Effector memory CD4-positive, alpha-beta T cell (primary cell): Measurements from ENCODE around the gene CPAMD8.

Experiments
- DNase-seq, 3 donors: peaks; one replicate each; pipeline ENCODE4 v3.0.0-alpha.2; 2020
- H3K27ac ChIP-seq: 2 replicates; pipeline ENCODE4 v1.7.0; 2013; ENCODE audit warnings: mild to moderate bottlenecking, low read length, moderate library complexity; ENCODE audit not compliant: insufficient read depth, poor library complexity, severe bottlenecking
- H3K27me3 ChIP-seq: replicated peaks from 2 replicates; pipeline ENCODE4 v1.7.0; 2013; ENCODE audit warnings: mild to moderate bottlenecking, low read length; ENCODE audit not compliant: insufficient read depth, control insufficient read depth, poor library complexity, severe bottlenecking
- H3K36me3 ChIP-seq: 2 replicates; pipeline ENCODE4 v1.7.0; 2013; ENCODE audit warnings: mild to moderate bottlenecking, low read length, moderate library complexity; ENCODE audit not compliant: control insufficient read depth, insufficient read depth
- H3K4me1 ChIP-seq: 2 replicates; pipeline ENCODE4 v1.7.0; 2013; ENCODE audit warnings: low read length, mild to moderate bottlenecking; ENCODE audit not compliant: control insufficient read depth, insufficient read depth, poor library complexity, severe bottlenecking
- H3K4me3 ChIP-seq: 2 replicates; pipeline ENCODE4 v1.7.0; 2013; ENCODE audit warnings: low read length, low read depth, mild to moderate bottlenecking; ENCODE audit not compliant: insufficient read depth, poor library complexity, severe bottlenecking
- H3K9me3 ChIP-seq: 2 replicates; pipeline ENCODE4 v1.7.0; 2013; ENCODE audit warnings: mild to moderate bottlenecking, low read length, moderate library complexity; ENCODE audit not compliant: control insufficient read depth

The CPAMD8 gene

DNA sequence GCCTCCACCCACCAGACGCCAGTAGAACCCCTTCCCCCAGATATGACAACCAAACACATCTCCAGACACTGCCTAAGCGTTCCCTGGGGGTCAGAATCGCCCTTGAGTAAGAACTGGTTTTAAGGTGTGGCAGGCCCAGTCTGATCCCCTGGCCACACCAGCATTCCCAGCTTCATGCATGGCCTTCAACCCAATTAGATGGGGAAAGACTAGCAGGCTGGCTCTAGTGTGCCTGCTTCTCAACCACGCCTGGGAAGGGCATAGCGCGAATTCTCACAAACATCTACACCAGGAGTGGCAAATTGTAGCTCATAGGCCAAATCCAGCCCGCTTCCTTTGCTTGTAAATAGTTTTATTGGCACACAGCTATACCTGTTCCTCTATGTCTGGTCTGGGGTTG, 35.1 kb upstream of the CPAMD8 start:
- no peak for DNase-seq
- Histone ChIP-seq H3K9me3 (no peaks in the 10 kb centered on the region), H3K27ac (no peak overlapping the region), H3K36me3 (peaks cover 34% of the 10 kb centered on the region), H3K27me3 (no peaks in the 10 kb centered on the region), H3K4me1 (peaks cover 3% of the 10 kb centered on the region), H3K4me3 (no peak overlapping the region)

DNA sequence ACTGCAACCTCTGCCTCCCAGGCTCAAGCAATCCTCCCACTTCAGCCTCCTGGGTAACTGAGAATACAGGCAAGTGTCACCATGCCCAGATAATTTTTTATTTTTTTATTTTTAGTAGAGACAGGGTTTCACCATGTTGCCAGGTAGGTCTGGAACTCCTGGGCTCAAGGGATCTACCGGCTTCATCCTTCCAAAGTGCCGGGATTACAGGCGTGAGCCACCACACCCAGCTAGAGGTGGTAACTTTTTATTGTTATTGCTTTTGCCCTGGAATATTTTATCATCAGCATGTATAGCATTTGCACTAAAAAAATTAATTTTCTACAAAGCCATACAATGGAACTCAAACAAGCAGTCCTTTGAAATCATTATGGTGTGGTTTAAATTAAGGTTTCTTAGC, 34.6 kb upstream of the CPAMD8 start:
- DNase-seq, result no peak
- Histone ChIP-seq H3K9me3 (no peaks in the 10 kb centered on the region), H3K4me1 (peaks cover 3% of the 10 kb centered on the region), H3K4me3 (no peak overlapping the region), H3K27ac (no peak overlapping the region), H3K36me3 (peaks cover 34% of the 10 kb centered on the region), H3K27me3 (no peaks in the 10 kb centered on the region)

DNA sequence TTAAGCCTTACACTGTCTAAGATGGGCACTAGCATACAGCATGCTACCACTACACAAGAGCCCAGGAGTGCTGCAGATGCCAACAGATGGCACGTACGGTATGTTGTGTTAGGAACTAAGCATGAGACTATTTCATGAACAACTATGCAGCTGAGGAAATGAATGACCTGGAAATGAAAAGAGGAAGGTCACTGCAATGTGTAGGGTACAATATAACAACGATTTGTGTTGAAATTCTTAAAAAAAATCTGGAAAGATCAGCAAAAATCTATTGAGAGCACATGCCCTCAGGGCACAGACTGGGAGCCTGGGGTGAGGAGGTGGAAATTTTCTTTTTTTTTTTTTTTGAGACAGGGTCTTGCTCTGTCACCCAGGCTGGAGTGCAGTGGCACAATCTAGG, 34.2 kb upstream of the CPAMD8 start:
- H3K36me3 ChIP-seq, result peaks cover 35% of the 10 kb centered on the region
- peaks cover 3% of the 10 kb centered on the region for H3K4me1 ChIP-seq
- H3K27ac ChIP-seq, result no peak overlapping the region
- H3K27me3 ChIP-seq, result no peaks in the 10 kb centered on the region
- no peak overlapping the region for H3K4me3 ChIP-seq
- no peaks in the 10 kb centered on the region for H3K9me3 ChIP-seq
- no peak for DNase-seq

GRCh38 chr19:17058236-17058635, 31.6 kb upstream of the CPAMD8 start:
- no peak overlapping the region for H3K4me3 ChIP-seq
- peaks cover 50% of the 10 kb centered on the region for H3K36me3 ChIP-seq
- no peak for DNase-seq
- no peaks in the 10 kb centered on the region for H3K9me3 ChIP-seq
- H3K27ac ChIP-seq, result no peak overlapping the region
- no peaks in the 10 kb centered on the region for H3K4me1 ChIP-seq
- no peaks in the 10 kb centered on the region for H3K27me3 ChIP-seq

- H3K27me3 ChIP-seq, result no peaks in the 10 kb centered on the region
- H3K9me3 ChIP-seq, result no peaks in the 10 kb centered on the region
- no peaks in the 10 kb centered on the region for H3K4me1 ChIP-seq
- no peak overlapping the region for H3K4me3 ChIP-seq
- DNase-seq, result no peak
- peaks cover 55% of the 10 kb centered on the region for H3K36me3 ChIP-seq
- no peak overlapping the region for H3K27ac ChIP-seq
Measured at GRCh38 chr19:17055636-17056035, 29.0 kb upstream of the CPAMD8 start.

DNA sequence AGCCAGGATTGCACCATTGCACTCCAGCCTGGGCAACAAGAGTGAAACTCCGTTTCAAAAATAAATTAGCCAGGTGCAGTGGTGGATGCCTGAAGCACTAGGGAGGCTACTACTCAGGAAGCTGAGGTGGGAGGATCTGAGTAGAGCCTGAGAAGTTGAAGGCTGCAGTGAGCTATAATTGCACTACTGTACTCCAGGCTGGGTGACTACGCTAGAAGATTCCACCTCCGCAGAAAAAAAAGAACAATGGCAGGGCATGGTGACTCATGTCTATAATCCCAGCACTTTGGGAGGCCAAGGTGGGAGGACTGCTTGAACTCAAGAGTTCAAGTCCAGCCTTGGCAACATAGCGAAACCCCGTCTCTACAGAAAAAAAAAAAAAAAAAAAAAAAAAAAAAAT, 28.1 kb upstream of the CPAMD8 start:
- H3K27ac ChIP-seq, result no peak overlapping the region
- H3K4me3 ChIP-seq, result no peak overlapping the region
- peaks cover 56% of the 10 kb centered on the region for H3K36me3 ChIP-seq
- DNase-seq, result no peak
- H3K4me1 ChIP-seq, result no peaks in the 10 kb centered on the region
- H3K9me3 ChIP-seq, result no peaks in the 10 kb centered on the region
- H3K27me3 ChIP-seq, result no peaks in the 10 kb centered on the region

- Histone ChIP-seq H3K4me1 (no peaks in the 10 kb centered on the region), H3K9me3 (no peaks in the 10 kb centered on the region), H3K27me3 (no peaks in the 10 kb centered on the region), H3K27ac (no peak overlapping the region), H3K36me3 (peaks cover 42% of the 10 kb centered on the region), H3K4me3 (no peak overlapping the region)
- no peak for DNase-seq
Measured at GRCh38 chr19:17052439-17052838, 25.8 kb upstream of the CPAMD8 start.

DNA sequence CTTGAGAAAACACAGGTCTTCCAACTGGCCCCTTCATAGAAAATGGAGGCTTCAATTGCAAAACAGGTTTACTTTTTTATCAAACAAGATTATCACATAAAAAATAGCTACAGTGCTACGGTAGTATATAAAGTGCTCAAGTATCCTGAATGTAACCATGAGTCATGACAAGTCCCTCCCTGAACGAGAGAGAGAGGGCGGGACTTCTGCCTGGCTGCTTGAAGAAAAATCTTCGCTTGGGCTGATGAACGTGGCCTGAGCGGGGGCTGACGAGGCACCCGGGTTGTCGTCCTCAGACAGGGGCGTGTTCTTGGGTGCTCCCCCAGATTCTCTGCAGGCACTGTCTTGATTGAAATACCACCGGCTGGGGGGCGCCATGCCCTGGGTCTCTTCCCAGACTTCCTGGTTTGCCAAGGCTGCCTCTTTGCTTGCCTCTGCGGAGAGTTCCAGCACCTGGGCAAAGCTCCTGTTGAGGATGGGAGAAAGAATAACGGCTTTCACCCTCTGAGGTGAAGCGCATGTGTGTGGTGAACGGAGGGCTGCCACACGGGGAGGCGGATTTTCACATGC, 23.2 kb upstream of the CPAMD8 start:
- H3K27me3 ChIP-seq, result no peaks in the 10 kb centered on the region
- no peaks in the 10 kb centered on the region for H3K4me1 ChIP-seq
- DNase-seq, result no peak
- no peaks in the 10 kb centered on the region for H3K9me3 ChIP-seq
- no peak overlapping the region for H3K27ac ChIP-seq
- peaks cover 33% of the 10 kb centered on the region for H3K36me3 ChIP-seq
- no peak overlapping the region for H3K4me3 ChIP-seq

- H3K4me3 ChIP-seq, result no peak overlapping the region
- H3K27ac ChIP-seq, result no peak overlapping the region
- H3K4me1 ChIP-seq, result no peaks in the 10 kb centered on the region
- no peak for DNase-seq
- H3K27me3 ChIP-seq, result no peaks in the 10 kb centered on the region
- H3K9me3 ChIP-seq, result no peaks in the 10 kb centered on the region
- peaks cover 30% of the 10 kb centered on the region for H3K36me3 ChIP-seq
Measured at GRCh38 chr19:17048885-17049453, 22.4 kb upstream of the CPAMD8 start.

DNA sequence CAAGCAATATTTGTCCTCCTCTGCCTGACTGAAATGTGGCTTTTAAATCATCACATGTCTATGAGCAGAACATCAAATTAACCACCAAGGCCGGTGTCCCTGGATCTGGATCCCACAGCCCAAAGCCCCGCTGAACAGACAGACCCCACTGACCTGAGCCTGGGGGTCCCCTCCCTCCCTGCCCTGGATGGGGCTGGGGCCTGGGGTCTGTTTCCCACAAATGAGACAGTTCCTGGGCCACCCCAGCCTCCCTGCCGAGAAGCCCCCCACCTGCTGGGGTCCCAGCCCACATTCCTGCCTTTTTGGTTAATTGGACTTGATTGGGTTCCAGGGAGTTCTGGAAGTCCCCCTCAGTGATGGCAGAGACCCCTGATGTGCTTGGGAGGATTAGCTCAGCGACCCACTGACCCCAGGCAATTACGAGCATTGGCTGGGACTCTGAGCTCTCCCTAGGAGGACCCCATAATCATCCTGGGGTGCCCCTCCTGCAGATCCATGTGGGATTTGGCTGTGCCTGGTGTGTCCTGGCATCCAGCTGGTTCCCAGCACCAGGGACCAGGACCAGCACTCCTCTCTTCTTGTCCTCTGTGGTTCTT, 19.4 kb upstream of the CPAMD8 start:
- Histone ChIP-seq H3K4me3 (no peak overlapping the region), H3K27me3 (no peaks in the 10 kb centered on the region), H3K9me3 (no peaks in the 10 kb centered on the region), H3K4me1 (no peaks in the 10 kb centered on the region), H3K27ac (no peak overlapping the region), H3K36me3 (peaks cover 17% of the 10 kb centered on the region)
- no peak for DNase-seq
